HG02973 (cell line): ENCODE measurements around the gene MMP21.

ENCODE experiments used
- ATAC-seq: cut with Tn5 transposase; IDR thresholded peaks from one replicate; pipeline ENCODE4 v1.9.1; 2021; ENCODE audit warnings: moderate library complexity; ENCODE audit not compliant: unreplicated experiment

The MMP21 gene

DNA sequence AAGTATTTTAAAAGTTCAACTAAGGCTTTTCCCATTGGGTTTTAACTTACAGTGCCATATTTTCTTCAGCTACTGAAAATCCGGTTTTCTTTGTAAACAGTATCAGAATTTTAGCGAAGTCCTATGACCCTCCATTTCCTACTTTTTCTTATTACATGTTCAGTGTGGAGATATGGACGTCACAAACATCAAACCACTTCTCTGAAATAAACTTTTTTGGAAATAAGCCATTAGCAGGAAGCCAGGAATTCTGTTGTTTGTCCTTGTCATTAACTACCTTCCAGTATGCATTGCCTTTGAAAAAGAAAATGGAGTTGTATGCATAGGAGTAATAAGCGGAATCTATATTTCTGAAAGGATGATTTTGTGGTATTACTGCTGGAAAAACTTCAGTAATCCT, 9.1 kb downstream of the MMP21 start:
- ATAC-seq: no peak

DNA sequence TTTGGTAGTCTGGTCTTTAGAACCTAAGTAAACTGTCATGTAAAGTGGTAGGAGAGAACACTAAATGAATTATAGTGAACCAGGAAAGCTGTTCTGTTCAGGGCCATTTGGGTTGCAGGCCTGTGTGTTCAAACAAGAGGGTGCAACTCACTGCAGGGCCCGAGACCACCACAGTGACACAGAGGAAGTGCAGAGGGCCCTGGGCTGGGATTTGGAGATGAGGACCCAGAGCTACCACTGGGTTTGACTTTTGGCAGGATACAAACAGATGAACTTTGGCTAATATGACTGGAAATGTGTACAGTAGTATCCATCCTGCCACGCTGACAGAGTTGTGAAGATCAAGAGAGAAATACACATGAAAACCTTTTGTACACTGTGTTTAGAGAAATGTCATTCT, 9.8 kb downstream of the MMP21 start:
- ATAC-seq: no peak

DNA sequence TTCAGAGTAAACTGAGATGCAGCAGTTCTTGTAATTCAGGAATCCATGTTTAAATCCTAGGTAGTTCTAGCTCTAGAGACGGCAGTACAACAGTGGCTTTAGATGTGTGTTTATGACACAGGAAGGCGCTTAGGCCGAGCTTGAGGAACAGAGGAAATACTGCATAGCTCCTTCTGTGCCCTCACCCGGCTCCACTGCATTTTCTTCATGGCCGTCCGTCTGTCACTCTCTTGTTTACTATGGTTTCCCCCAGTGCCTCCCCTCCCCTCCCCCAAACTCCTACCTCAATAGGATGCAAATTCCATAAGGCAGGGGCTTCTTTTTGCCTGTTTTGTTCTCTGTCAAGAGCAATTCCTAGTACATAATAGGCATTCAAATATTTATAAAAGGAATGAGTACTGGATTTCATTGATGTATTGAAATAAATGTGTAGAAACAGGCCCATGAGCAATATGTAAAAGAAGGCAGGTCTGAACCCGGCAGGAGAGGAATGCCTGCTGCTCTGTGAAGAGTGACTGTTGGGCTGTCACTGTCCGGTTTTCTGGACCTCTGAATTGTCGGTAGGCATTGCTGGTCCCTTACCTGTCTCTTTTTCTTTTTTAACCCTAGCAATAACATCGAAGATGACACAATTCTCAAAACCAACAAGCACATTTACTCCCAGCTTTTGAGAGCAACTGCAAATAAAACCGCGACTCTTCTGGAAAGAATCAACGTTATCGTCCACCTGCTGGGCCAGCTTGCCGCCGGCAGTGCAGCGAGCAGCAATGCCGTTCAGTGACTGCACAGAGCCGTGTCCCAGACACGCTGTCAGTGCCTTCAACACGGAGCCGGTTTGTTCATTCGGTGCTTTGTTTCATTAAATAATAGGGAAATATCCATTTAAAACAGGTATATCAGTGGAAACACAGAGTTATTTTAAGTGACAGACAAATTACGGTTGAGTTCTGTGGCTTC, 12.7 kb downstream of the MMP21 start:
- ATAC-seq: no peak

DNA sequence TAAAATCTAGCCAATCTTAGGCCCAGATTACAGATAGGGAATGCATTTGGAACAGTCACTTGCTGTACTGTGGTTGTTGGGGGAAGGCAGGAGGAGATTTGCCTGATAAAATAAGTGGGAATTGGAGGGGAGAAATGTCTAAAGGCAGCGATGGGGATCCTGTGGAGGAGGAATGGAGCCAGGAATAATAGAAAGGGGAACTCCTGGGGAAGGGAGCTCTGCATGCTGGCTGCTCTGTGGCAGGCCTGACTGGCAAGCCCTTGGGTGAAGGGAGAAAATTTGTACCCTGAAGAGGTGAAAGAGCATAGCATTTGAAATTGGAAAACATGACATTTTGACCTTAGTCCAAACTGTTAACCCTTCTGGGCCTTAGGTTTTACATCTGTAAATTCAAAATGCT, 13.7 kb downstream of the MMP21 start:
- ATAC-seq: no peak

DNA sequence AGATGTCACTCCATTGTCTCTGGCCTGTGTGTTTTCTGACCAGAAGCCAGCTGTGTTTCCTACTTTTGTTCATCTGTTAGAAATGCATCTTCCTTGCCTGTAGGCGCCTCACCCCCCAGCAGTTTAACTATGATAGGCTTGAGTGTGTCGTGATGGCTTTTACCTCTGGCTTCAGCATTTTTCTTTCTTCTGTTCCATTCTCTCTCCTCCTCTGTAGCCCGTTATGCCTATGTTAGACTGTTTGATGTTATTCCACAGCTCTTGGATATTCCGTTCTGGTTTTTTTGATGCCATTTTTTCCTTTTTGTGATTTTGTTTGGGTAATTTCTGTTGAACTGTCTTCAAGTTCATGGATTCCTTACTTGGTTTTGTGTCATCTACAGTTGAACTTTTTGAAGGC, 17.9 kb downstream of the MMP21 start:
- ATAC-seq: no peak

DNA sequence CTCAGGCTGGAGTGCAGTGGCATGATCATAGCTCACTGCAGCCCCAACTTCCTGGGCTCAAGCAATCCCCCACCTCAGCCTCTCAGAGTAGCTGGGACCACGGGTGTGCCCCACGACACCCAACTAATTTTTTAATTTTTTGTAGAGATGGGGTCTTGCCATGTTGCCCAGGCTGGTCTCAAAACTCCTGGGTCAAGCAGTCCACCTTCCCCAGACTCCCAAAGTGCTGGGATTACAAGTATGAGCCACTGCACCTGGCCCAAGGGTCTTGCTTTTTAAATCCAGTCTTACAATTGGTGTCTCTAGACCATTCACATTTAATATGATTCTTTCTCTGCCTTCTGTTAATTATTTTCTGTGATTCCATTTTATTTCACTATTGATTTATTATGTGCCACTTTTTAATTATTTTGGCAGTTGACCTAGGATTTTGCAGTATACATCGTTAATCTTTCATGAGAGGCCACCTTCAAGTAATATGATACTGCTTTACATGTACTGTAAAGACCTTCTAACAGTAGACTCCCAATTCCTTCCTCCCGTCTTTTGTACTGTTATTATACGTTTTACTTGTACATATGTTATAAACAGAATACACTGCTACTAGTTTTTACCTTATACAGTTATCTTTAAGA, 18.7 kb downstream of the MMP21 start:
- no peak for ATAC-seq

DNA sequence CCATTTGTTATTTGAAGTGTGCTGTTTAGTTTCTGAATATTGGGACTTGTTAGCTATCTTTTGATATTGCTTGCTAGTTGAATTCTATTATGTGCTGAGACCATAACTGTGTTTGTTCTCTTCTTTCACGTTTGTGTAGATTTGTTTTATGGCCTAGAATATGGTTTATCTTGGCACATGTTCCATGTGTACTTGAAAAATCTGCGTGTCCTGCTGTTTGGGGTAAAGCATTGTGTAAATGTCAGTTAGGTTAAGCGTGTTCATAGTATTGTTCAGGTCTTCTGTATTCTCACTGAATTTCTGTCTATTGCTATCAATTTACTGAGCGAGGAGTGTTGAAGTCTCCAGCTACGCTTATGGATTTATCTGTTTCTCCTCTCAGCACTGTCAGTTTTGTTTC, 19.4 kb downstream of the MMP21 start:
- ATAC-seq: no peak

DNA sequence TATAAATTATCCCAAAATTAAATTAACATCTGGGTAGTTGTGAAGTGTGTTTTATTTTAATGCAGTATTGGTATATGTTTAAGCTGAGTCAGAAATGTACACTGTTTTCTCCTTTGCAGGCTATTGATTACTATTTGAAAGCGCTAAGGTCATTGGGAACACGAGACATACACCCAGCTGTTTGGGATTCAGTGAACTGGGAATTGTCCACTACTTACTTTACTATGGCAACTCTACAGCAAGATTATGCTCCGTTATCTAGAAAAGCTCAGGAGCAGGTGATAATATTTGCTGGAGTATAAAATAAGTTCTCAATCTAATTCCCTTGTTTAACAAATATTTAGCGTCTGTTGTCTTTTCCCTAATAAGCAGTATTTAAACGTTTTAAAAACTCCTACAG, 28.2 kb downstream of the MMP21 start:
- ATAC-seq: no peak

DNA sequence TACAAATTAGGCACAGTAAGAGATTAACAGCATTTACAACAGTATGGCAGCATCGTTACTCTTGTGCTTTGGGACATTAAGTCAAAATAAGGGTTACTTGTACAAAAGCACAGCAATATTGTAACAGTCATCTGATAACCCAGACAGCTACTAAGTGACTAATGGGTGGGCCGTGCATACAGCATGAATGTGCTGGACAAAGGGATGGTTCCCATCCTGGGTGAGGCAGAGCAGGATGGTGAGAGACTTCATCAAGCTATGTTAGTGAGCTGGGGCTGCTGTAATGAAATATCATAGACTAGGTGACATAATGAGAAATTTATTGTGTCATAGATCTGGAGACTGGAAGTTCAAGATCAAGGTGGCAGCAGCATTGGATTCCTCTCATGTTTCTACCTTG, 30.7 kb downstream of the MMP21 start:
- ATAC-seq: no peak

DNA sequence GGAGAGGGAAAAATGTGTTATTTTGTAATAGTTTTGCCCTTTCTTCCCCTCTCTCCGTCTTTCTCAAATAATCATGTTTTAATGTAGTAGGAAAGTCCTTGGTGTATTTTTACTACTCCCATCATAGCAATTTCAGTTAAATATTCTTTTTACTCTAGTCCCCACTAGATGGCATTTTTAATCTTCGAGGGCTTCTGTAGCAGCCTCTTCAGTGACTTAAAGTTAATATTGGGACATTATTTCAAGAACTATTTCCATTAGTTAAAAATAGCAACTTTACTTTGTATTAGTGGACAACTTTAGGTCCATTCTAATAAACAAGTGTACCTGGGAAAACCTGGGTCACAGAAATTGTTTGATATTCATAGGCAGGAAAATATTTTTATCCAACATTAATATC, 33.2 kb downstream of the MMP21 start:
- ATAC-seq: no peak

DNA sequence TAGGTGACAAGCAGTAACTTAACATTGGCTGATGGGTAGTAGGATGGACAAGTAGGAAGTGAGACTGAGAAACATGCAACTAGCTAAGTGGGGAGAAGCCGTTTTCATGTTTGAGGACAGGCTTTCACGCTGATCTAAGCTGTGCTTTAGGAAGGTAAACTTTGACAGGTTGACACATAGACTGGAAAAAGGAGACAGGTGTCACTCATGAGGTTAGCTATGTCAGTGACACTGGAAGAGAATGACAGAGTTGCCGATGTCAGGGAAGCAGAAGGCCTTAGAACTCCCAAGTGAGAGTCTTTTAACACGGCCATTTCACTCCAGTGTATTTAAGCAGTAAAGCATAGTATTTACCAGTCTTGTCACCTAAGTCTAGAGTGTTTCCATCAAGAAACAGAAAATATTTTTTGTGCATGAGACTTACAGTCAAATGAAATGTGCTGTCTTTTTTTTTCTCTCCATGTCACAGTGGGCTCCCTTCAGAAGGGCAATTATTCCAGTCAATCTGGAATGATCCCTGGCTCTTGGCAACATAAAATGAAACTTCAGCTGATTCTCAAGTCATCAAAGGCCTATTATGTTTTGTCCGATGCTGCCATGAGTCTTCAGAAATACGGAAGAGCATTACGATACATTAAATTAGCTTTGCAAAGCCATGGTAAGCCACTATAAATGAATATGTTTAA, 35.5 kb downstream of the MMP21 start:
- ATAC-seq: no peak

DNA sequence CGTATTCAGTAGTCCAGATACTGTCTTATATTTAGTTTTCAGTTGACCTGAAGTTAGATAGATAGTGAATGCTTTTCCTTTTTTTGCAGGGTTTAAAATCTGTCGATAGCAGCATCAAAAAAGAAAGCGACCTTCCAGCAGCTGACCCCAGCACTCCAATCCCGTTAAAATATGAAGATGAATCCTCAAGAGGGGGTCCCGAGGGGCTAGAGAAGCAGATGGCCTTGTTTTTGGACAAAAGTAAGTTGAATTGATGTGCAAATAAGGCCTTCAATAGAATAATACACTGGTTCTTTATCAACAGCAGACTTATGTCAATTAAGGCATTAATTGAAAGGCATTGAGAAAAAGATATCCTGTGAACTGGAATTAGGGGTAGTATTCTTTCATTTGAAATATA, 37.4 kb downstream of the MMP21 start:
- ATAC-seq: no peak

DNA sequence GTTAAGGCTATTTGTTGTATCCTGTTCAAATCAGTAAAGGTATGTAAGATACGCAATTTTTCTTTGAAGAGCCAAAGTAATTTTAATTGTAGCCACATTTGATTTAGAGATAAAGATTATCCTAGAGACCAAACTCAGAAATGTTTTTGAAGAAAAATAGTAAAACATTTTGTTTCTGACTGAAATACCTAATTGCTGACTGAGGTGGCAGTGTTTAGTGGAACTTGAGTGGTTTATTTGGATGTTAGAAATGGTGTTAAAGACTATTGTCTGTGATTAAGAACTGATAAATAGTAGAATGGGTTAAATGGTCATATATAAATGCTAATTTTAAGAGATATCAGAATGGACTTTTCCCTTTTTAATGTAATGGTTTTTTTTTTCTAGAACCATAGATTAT, 40.8 kb downstream of the MMP21 start:
- no peak for ATAC-seq

DNA sequence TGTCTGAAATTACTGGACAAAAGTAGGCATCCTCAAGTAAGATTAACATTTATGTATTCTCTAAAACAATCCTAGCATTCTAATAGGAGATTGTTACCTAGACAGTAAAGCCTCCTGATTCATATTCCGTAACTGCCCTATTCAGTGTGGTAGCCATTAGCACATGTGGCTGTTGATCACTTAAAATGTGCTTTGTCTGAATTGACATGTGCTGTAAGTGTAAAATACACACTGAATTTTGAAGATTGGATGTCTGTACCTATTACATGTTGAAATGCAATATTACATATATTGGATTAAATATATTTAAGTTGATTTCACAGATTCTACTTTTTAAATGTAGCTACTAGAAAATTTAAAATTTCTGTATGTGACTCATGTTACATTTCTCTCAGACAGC, 41.5 kb downstream of the MMP21 start:
- no peak for ATAC-seq

DNA sequence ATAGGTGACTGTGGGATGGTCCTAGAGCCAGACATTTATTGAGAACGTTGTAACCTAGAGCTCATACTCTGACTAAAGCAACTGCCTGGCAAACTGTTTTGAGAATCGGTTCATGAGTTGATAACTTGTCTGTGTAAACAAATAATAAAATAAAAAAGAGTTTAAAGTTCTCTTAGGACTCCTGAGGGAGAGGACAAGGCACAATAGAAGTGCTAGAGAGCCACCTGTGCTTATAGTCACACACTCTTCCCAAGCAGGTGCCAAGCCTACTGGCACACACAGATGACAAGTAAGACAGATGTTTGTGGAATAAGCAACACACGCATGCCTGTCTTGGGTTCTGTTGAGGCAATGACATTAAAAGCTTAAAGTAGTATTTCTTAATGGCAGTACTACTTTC, 48.2 kb downstream of the MMP21 start:
- ATAC-seq: no peak

DNA sequence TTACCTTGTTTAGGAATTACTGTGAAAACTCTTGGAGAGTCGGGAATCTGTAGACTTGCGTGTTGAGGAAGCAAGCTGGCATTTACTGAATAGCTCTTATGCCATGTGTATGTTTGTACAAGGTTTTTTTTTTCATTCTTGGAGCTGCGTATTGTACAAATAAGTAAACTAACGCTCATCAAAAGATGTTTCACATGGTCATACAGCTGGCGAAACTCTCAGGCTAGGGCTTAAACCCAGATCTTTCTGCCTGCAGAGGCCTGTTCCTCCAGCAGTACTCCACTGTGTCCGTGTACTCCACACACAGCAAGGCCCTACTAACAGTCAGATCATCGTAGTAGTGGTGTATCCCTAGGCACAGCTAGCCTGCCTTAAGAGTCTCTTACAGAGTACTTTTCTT, 48.7 kb downstream of the MMP21 start:
- no peak for ATAC-seq

DNA sequence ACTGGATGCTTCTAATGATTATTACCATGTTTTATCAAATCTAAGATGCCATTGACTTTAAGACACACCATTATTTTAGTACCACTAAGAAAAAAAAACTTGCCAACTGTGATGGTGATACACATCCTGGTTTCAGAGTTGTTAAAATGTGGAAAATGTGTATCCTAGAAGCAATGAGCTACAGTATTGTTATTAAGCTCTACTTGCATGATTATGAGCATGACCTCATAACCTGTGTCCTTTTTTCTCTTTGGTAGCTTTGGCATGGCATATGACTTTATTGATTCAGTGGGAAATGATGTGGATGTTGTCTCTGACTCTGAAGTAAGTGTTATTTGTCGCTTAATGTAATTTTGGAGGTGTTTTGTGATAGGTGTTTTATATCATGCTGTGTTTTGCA, 52.8 kb downstream of the MMP21 start:
- no peak for ATAC-seq

DNA sequence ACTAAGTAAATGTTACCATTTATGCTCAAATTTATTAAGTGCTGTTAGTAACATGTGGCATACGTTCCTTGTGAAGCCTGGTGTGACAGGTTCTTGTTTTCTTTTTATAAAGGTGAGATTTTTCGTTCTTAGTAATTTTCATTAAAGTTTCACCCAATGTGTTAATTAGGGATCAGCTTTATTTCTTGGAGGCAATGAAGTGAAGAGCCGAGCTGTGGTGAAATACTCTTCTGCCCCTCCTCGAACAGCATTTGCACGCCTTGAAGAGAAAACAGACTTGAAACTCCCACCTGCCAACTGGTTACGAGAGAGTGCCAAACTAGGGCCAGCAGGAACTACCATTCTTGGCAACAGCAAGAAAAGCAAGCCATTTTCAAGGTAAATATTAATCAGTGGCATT, 54.6 kb downstream of the MMP21 start:
- ATAC-seq: no peak

DNA sequence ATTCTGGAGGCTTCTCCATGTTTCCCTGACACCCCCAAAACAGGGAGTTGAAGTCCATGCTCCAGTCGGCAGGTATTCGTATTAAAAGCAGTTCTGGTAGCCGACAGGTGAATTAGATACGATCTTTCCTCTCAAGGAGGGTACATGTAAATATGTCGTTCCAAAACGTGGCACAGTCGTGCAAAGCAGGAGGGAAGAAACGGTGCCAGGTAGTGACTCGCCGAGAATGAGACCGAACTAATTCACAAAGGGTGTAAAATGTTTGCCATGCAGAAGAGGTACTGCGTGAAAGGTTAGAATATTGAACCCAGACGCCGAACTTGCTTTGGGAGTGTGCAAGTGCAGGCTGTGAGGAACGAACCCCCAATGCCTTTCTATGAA, 55.6 kb downstream of the MMP21 start:
- no peak for ATAC-seq

DNA sequence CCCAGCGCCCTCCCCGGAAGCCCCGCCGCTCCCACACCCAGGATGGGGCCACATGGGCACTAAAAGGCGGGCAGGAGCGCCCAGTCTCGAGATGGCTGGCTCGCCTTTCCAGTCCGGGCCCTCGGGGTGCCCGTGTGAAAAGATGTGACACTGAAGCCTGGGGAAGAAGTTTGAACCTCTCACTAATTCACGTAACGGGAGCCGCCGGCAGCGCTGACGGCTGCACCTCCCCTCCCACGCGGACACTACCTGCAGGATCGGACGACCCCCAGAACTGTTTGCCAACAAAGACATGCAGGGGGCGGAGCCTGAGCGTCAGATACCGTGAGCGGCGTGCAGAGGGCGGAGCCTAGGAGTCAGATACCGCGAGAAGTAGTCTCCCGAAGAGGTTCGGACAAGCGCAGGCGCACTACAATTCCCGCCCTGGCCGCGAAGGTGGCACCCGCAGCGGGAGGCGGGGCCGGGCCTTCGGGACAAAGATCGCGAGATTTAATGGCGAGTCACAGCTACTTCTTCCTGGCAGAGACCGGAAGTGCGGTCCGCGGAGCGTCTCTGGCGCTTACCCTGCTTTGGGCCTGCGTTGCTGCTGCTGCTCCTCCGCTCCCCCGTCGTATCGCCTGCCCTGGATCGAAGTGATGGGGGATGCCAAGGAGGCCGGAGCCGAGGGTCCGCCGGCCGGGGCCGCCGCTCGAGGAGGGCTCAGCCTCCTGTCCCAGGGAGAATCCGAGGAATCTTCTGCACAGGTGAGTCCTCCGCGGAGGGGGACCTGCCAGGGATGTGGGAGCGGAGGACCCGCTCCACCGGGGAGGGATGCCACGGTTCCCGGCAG, 56.2 kb downstream of the MMP21 start, which contains the start of gene EDRF1:
TSS of gene EDRF1 (plus strand) at position 537 of the 829 bp plus-strand sequence. CDS start at position 636, 99 bp downstream.
- ATAC-seq: peak; percentile 93
